Astrocyte (in vitro differentiated cells and primary cell): Measurements from ENCODE around the gene PLXNB2. TPM values are rescaled to one million over a fixed set of nuclear protein-coding genes. Genes with fewer than 3 reads are reported as not detected.

Experiments used
- DNase-seq: peaks from one replicate; pipeline ENCODE4 v3.0.0-alpha.2; 2010; ENCODE audit warnings: low read depth
- FAIRE-seq: peaks from 2 replicates; lab custom pipeline; 2011; peaks lifted over from hg19 to GRCh38; lab: Jason Lieb, UNC
- H2AFZ ChIP-seq: 2 replicates; pipeline ENCODE4 v1.6.0; 2012; ENCODE audit warnings: low read depth, low read length, inconsistent platforms
- H3K27ac ChIP-seq: 2 replicates; pipeline ENCODE4 v1.5.1; 2011; ENCODE audit warnings: low read depth, low read length, inconsistent platforms
- H3K27me3 ChIP-seq: 2 replicates; pipeline ENCODE4 v1.6.0; 2011; ENCODE audit warnings: low read length, inconsistent platforms; ENCODE audit not compliant: insufficient read depth
- H3K36me3 ChIP-seq: 2 replicates; pipeline ENCODE4 v1.5.1; 2011; ENCODE audit warnings: low read length, inconsistent platforms; ENCODE audit not compliant: insufficient read depth
- H3K4me1 ChIP-seq: 2 replicates; pipeline ENCODE4 v1.5.1; 2011; ENCODE audit warnings: low read length, inconsistent platforms; ENCODE audit not compliant: insufficient read depth
- H3K4me2 ChIP-seq: 2 replicates; pipeline ENCODE4 v1.6.0; 2012; ENCODE audit warnings: low read length, inconsistent platforms
- H3K4me3 ChIP-seq: 2 replicates; pipeline ENCODE4 v1.5.1; 2011; ENCODE audit warnings: low read depth, mild to moderate bottlenecking, low read length, inconsistent platforms; ENCODE audit not compliant: insufficient read depth
- H3K79me2 ChIP-seq: 2 replicates; pipeline ENCODE4 v1.6.0; 2012; ENCODE audit warnings: mild to moderate bottlenecking, low read length, inconsistent platforms; ENCODE audit not compliant: insufficient read depth
- H3K9ac ChIP-seq: 2 replicates; pipeline ENCODE4 v1.6.0; 2012; ENCODE audit warnings: mild to moderate bottlenecking, low read length, inconsistent platforms
- H3K9me3 ChIP-seq: 2 replicates; pipeline ENCODE4 v1.5.1; 2012; ENCODE audit warnings: low read depth, mild to moderate bottlenecking, low read length, inconsistent platforms; ENCODE audit not compliant: insufficient read depth
- H4K20me1 ChIP-seq: 2 replicates; pipeline ENCODE4 v1.6.0; 2012; ENCODE audit warnings: low read length, inconsistent platforms; ENCODE audit not compliant: insufficient read depth
- H3K27ac Mint-ChIP-seq: one replicate; pipeline ENCODE4 v1.8.0; 2021; ENCODE audit warnings: mild to moderate bottlenecking, mixed read lengths; ENCODE audit not compliant: unreplicated experiment
- H3K27me3 Mint-ChIP-seq: one replicate; pipeline ENCODE4 v1.8.0; 2021; ENCODE audit warnings: low read depth, mixed read lengths; ENCODE audit not compliant: unreplicated experiment
- H3K36me3 Mint-ChIP-seq: one replicate; pipeline ENCODE4 v1.8.0; 2021; ENCODE audit warnings: low read depth, mixed read lengths; ENCODE audit not compliant: unreplicated experiment
- H3K4me1 Mint-ChIP-seq: one replicate; pipeline ENCODE4 v1.8.0; 2021; ENCODE audit warnings: low read depth, mixed read lengths; ENCODE audit not compliant: unreplicated experiment
- H3K4me3 Mint-ChIP-seq: one replicate; pipeline ENCODE4 v1.8.0; 2021; ENCODE audit warnings: mild to moderate bottlenecking, moderate library complexity, mixed read lengths; ENCODE audit not compliant: unreplicated experiment
- H3K9me3 Mint-ChIP-seq: one replicate; pipeline ENCODE4 v1.8.0; 2021; ENCODE audit warnings: mild to moderate bottlenecking, mixed read lengths; ENCODE audit not compliant: unreplicated experiment
- CTCF ChIP-seq: IDR thresholded peaks from 2 replicates; pipeline ENCODE4 v1.5.1; 2011; ENCODE audit warnings: low read depth, mild to moderate bottlenecking, inconsistent platforms, low read length, moderate library complexity; ENCODE audit not compliant: insufficient read depth
- EZH2 ChIP-seq: IDR thresholded peaks from 2 replicates; pipeline ENCODE4 v1.6.1; 2012; ENCODE audit warnings: mild to moderate bottlenecking, low read length, inconsistent platforms; ENCODE audit not compliant: insufficient read depth
- total RNA-seq: library from RNA; stranded (reverse); gene quantifications from 2 replicates; pipeline ENCODE4 v1.2.1, GENCODE V29; 2021

The PLXNB2 gene
- total RNA-seq, 1 donor from 2014 or later = 327 TPM

GRCh38 chr22:50270666-50271394 lies 36.6 kb downstream of the PLXNB2 start:
- Mint-ChIP-seq H3K36me3 (peaks cover 4% of the 10 kb centered on the region), H3K4me3 (peak overlapping the region; percentile 78), H3K4me1 (peaks cover 8% of the 10 kb centered on the region), H3K9me3 (no peaks in the 10 kb centered on the region), H3K27ac (peak overlapping the region; percentile 62), H3K27me3 (no peaks in the 10 kb centered on the region)
- FAIRE-seq (no peak), DNase-seq (peak; percentile 55)
- Histone ChIP-seq H3K4me3 (peak overlapping the region; percentile 61), H3K4me2 (peak overlapping the region; percentile 89), H3K9me3 (no peaks in the 10 kb centered on the region), H4K20me1 (peaks cover 40% of the 10 kb centered on the region), H3K36me3 (peaks cover 3% of the 10 kb centered on the region), H2AFZ (no peak overlapping the region), H3K4me1 (peaks cover 19% of the 10 kb centered on the region), H3K27me3 (no peaks in the 10 kb centered on the region), H3K9ac (peak overlapping the region; percentile 39), H3K79me2 (no peaks in the 10 kb centered on the region), H3K27ac (peak overlapping the region; percentile 4)
- TF ChIP-seq EZH2 (no peak), CTCF (no peak)

- peak; percentile 42 for DNase-seq
- Histone ChIP-seq H3K79me2 (no peaks in the 10 kb centered on the region), H3K36me3 (peaks cover under 1% of the 10 kb centered on the region), H3K4me2 (peak within 1 kb of the TSS; percentile 89), H4K20me1 (peaks cover 33% of the 10 kb centered on the region), H3K4me3 (peak within 1 kb of the TSS; percentile 61), H2AFZ (no peak within 1 kb of the TSS), H3K9me3 (no peaks in the 10 kb centered on the region), H3K4me1 (peaks cover 19% of the 10 kb centered on the region), H3K27ac (peak within 1 kb of the TSS; percentile 4), H3K27me3 (no peaks in the 10 kb centered on the region), H3K9ac (peak within 1 kb of the TSS; percentile 65)
- peaks cover 8% of the 10 kb centered on the region for H3K4me1 Mint-ChIP-seq
- FAIRE-seq = no peak
- H3K27me3 Mint-ChIP-seq = peaks cover under 1% of the 10 kb centered on the region
- peak within 1 kb of the TSS; percentile 62 for H3K27ac Mint-ChIP-seq
- H3K4me3 Mint-ChIP-seq = peak within 1 kb of the TSS; percentile 78
- no peaks in the 10 kb centered on the region for H3K9me3 Mint-ChIP-seq
- H3K36me3 Mint-ChIP-seq = peaks cover 6% of the 10 kb centered on the region
- TF ChIP-seq EZH2 = no peak
- TF ChIP-seq CTCF = no peak
These were observed 37.3 kb downstream of the PLXNB2 start, which contains the start of gene MAPK11 for GRCh38 chr22:50269970-50270665. Gene MAPK11, minus strand, starts transcription at chr22:50270380. Its CDS starts 88 bp downstream, at chr22:50270292.
